Activated CD8-positive, alpha-beta memory T cell treated with anti-CD3 and anti-CD28 coated beads, Interleukin-2, amount 50 U/mL, for 24 hours (primary cell): ENCODE data around the gene KRT14.
"Not testable (repeated sequence)": the region's sequence is repeated elsewhere in the genome, so short reads cannot be mapped to it uniquely, and the experiment has no call there.

Source experiments
- DNase-seq: peaks from one replicate; pipeline ENCODE4 v3.0.0-alpha.2; 2020; ENCODE audit errors: extremely low read depth

The KRT14 gene

DNA sequence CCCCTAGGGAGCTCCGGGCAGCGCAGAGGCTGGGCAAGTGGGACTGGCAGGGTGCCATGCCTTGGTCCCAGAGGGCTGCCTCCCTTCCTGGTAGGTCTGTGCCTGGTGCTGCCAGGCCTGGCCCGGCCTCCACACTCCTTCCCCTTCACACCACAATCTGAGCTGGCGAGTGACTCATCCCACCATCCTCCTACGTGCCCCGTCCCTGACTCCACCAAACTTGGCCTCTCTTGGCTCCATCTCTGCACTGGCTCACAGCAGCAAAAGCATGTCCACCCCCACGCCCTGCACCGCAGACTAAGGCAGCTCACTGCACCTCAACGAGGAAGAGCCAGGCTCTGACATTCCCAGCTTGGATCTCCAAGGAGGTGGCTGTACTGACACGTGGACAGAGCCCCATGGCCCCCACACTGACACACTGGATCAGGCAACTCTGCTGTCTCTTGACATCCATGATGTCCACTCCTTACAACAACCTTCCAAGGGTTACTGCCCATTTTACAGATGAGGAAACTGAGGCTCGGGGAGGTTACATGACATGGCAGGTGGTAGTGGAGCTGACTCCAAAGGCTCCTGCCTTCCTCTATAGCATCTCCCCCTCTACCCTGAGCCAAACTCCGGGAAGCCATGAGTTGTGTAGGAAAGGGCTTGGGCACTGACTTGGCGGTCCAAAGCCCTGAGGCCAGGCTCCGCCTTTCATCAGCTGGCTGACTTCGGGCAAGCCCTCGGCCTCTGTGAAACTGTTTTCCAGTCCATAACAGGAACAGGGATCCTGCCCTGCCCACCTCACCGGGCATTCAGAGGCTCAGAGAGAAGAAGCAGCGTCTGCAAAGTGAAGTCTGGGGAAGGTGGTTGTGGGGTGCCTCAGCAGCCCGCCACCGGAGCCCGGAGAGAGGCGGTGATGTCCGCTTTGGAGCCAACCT is 38.5 kb downstream of the KRT14 start:
- peak; percentile 50 for DNase-seq

DNA sequence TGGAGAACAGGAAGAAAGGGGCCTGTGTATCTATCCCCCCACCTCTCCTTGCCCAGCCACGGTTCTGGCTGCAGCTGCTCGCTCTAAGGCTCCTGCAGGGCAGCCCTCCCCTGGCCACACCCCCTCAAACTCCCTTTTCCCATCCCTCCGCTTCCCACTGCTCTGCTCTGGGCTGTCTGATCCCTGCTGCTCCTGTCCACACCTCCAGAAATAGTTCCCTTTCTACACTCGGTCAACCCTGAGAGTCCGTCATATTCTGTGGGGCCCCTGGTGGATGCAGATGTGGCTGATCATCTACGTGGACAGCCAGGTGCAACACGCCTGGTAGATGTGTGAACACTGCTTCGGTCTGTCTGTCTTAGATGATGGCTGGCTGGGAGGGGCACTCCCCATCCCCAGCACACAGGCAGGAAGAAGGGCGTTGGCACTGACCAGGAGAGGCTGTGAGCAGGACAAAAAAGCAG is 39.3 kb downstream of the KRT14 start:
- DNase-seq = no peak

DNA sequence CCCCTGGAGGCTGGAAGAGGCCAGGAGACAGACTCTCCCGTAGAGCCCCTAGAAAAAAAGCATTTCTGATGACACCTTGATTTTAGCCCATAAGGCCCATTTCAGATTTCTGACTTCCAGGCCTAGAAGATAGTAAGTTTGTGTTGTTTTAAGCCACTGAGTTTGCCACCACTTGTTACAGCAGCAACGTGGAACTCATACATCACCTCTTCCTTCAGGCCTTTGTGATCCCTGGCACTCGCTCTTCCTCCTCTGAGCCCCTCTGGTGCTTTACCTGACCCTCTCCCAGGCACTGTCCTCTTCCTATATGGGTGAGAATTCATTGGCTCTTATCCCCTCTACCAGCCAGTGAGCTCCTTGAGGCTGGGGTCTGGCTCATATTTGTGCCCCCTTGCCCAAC is 39.9 kb downstream of the KRT14 start:
- DNase-seq = no peak

DNA sequence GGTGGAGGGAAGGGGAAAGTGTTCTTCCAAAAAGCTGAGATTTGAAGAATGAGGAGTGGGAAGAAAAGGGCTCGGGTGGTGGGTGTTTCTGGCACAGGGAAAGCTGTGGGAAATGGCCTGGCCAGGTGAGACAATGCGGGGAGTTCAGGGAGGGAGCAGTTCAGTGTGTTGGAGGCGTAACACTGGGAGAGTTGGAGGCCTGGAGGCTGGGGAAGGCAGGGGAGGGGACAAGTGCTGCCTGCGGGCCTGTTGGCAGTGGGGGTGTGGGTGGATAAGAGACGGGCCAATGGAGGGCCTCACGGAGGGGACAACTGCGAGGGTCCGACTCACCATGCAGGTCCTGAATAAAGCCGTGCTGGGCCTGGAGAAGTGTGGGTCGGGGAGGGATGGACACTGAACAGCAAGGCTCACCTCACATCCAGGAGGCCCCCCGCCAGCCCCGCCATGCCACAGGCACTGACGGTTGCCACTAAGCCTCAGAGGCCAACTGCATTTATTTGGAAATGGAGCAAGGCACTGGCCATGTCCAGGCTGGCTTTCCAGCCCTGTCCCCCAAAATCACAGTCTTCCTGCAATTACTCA is 40.8 kb downstream of the KRT14 start:
- DNase-seq = no peak

DNA sequence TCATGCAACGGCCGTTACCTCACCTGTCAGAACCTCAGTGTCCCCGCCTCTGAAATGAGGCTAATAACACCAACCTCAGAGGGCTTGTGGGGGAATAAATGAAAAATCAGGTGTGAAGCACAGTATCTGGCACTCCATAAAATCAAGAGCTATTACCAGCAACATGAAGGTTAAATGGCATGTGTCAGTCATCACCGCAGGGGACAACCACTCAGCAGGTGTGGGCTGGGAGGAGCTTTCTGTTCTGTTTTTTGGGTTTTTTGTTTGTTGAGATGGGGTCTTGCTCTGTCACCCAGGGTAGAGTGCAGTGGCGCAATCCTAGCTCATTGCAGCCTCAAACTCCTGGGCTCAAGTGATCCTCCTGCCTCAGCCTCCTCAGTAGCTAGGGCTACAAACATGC is 41.8 kb downstream of the KRT14 start:
- DNase-seq = no peak

DNA sequence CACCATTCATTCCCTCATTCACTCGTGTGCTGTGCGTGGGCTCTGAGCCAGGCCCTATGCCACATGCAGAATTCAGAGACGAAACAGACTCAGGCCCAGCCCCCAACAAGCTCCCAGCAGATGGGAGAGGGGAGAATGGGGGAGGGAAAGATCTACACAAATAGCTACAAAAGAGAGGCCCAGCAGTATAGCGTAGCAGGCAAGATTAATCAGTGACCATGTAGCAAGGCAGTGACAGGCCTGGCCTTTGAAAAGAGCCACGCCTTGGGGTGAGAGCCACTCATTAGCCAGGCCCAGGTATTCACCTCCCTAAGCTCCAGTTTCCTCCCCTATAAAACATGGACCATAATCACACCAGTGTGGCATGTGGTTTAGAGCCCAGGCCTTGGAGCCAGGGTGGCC is 42.2 kb downstream of the KRT14 start:
- no peak for DNase-seq

DNA sequence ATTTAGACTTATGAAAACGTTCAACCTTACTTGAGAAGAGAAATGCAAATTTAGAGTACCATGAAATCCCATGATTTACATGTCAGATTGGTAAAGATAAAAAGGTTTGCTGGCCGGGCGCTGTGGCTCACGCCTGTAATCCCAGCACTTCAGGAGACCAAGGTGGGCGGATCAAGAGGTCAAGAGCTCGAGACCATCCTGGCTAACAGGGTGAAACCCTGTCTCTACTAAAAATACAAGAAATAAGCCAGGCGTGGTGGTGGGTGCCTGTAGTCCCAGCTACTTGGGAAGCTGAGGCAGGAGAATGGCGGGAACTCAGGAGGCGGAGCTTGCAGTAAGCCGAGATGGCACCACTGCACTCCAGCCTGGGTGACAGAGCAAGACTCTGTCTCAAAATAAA is 43.9 kb downstream of the KRT14 start:
- DNase-seq = not testable (repeated sequence)

DNA sequence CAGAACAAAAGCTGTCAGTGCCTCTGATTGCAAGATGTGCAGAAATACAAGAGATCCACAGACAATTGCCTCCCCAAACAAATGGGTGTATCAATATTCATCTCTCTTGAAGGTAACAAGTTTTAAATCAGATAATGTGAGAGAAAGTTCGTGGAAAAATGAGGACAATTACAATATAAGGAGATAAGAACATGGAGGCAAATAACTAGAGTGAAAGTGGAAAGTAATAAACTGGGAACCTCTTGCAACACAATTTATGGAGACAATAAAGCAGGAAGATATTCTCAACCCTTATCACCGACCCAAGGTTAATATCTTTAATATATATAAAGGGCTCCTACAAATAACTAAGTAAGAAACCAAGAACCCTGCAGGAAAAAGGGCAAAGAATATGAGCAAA is 44.3 kb downstream of the KRT14 start:
- DNase-seq = no peak

DNA sequence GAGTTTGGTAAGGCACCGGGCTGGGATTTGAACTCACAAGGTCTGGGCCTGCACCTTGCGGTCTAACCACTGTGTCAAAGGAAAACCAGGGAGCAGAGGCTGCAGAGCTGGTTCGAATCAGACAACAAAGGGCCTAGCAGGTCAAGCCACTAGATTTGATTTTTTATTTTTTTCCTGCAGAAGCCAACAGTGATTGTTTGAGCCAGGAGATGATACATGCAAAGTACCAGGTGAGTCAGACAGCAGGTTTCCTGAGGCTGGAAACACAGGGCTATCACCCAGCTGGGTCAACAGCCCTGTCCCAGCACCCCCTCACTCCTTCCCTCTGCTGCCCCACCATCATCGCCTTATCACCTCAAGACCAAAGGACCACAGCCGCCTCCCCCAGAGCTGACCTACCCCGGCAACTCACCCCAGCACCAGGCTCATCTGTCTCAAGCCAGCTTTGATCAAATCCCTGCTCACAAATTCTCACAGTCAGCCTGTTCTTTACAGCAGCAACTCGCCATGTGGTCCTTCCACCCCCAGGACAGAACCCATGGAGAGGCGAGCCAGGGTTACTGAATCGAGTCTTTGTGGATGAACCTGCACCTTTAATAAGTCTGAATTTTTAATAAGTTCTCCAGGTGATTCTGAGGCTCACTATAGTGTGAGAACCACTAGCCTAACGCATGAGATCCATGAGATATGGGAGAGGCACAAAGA is 45.6 kb downstream of the KRT14 start:
- DNase-seq = no peak

DNA sequence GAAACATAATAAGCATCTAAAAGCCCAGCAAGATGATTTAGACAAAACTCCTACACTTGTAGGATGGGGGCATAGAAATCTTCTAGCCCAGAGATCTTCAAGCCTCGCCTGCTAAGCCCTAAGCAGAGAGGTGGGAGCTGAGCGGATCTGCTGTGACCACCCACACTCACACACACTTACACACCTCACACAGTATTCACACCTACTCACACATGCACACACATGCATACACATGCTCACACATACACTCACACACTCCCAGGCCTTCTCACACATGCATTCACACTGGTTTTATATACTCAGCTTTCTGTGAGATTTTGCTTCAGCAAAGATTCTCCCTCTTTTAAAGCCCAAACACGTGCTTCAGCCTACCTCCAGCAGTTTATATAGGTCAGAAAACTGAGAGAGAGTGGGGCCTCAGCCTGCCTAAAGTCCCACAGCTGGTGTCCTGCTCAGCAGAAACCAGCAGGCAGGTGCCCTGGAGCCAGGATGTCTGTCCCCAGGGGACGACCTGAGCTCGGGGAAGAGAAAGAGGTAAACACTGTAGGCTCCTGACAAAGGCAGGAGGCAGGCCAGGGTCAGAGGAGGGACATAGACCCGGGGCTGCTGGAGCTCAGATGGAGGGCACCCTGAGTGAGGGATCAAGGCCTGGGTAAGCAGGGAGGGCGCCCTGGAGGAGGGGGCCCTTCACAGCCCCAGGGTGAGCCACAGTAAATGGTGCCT is 46.6 kb downstream of the KRT14 start:
- DNase-seq = no peak

DNA sequence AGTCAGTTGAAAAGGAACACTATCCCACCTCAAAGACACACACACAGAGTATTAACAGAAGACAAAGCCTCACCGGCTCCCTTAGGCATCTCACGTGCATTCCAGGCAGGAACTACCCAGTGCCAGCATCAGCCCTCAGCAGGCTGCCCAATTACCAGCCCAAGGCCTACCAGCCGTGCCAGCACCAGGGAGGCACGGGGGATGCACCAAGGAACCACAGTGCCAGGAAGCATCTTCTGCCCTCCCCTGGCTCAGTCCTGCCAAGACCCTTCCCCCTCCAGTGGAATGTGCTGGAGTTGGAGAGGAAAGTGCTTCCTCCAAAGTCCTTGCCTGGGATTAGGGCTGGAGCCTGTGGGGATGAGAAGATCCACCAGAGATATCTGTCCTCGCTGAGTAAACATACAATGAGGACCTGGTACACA is 47.6 kb downstream of the KRT14 start:
- DNase-seq = no peak

DNA sequence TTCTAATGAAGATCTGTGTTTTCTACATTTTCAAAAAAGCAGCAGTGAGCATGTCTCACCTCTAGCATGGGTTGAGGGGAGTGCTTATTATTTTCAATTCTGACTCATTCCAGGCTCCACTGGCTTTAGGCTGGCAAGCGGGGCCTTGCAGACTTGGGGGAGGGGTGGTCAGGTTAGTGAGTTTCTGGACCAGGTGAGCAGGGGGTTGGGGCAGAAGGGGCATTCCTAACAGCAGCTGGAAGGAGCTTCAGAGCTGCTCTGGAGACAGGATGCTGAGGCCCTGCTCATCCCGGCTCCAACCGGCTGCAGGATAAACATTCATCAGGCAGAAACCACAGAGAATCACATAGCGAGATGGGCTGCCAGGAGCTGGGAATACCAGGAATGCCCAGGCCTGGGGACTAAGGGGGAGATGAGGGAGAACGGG is 48.1 kb downstream of the KRT14 start:
- no peak for DNase-seq

DNA sequence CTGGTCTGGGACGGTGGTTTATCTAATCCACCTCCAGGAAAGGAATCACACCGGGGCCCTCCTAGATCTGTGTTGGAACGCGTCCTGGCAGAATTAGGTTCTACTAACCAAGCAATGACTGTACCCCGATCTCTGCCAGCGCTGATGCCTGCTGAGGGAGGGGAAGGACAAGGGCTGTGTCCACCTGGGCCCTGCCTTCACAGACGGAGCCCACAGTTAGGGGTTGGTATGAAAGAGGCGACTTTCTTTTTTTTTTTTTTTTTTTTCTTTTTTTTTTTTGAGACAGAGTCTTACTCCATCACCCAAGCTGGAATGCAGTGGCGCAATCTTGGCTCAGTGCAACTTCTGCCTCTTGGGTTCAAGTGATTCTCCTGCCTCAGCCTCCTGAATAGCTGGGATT is 48.7 kb downstream of the KRT14 start:
- no peak for DNase-seq

DNA sequence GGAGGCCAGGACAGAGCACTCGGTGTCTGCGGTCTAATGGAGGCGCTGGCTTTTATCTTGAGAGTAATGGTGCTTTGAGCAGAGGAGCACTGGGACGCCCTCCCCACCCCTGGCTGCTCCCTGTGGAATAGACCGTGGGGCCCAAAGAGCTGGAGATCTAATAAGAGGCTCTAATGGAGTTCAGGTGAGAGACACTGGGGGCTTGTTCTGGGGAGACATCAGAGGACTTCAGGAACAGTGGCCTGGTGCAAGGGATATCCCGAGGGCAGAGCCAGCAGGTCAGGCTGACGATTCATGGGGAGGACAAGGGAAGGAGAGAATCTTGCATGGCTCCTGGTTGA is 49.1 kb downstream of the KRT14 start:
- DNase-seq = no peak

DNA sequence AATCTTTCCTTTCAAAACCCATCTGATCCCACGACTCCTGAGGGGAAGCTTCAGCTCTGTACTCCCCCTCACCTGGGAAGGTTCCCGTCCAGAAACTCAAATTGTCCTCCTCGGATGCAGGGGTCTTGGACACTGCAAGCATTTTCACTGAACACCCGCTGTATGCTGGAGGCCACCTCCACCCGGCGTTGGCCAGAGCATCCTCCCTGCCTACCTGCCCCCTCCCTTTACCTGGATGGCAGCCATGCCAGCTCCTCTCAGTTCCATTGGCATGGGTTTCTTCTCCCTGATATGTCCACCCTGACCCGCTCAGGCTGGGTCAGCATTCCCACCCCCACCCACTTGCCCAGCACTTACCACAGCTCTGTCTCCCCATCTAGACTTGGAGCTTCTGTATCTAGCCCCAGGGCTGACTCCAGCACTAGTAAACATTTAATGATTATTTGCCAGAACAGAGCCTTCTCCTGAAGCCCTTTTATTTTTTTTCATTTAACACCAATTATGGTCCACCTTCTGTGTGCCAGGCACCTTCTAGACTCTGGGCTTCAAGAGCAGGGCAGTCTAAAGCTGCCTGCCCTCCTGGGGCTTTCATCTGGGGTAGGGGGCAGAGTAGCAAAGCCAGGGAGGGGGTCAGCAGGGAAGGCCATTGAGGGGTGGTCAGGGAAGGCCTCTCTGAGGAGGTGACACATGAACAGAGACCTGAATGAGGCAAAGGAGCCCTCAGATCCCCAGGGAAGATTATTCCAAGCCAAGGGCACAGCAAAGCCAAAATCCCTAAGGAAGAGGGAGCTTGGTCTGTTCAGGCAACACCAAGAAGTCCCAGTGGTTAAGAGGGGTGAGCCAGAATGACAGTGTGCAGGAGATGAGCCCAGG is 49.7 kb downstream of the KRT14 start:
- DNase-seq = no peak

DNA sequence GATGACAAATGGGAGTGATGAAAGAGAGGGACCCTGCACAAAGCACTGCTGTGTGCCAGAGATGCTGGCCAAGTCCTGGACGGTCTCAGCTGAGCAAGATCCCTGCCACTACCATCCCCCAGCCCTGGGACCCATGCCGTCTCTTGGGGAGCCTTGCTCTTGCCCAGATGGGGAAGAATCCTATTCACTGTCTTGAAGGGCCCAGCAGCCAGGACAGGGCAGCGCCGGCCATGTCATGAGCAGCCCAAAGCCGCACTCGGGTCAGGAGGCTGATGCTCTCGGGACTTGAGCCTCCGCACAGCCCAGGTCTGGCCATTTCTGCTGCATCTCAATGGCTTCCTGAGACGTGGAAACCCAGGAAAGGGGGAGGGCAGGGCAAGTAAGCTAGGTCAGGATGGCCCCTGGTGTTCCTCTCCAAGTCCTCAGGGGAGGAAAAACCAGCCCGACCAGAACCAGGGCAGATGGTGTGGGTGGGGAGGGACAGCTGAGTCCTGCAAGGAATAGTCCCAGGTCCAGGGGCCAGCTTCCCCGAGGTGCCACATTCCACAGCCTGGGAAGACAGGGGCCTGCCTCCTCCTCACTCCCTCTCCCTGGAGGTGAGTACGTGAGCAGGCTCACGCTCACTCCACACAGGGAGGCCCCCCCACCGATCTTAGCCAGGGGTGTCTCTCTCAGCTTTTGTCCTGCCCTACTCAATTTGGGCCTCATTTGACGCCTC is 50.8 kb downstream of the KRT14 start:
- DNase-seq = no peak

DNA sequence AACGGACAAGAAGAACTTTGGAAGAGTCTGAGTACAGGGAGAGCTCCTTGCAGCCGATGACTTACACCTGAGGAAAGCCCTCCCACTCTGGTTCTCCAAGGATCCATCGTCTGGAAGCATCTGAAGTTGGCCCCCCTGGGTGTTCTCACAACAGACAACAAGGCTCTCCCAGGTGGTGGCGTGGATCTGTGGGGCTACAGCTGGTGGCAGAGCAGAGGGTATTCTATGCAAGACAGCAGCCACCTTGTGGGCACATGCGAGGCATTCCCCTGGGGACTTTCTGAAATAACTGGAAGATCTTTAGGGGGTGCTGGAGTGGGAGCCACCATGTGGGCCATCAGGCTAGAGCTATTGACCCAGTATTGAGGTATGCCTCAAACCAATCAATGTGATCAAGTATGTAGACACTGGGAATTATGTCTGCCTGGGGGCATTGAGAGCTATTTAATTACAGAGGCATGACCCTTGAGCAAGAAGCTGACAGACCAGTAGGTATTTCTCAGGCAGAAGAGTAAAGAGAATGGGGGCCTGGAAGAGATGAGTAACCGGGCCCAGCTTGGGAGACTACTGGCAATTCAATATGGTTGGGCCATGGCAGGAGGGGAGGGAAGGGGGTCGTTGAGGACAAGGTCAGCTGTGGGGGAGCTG is 51.7 kb downstream of the KRT14 start:
- no peak for DNase-seq

DNA sequence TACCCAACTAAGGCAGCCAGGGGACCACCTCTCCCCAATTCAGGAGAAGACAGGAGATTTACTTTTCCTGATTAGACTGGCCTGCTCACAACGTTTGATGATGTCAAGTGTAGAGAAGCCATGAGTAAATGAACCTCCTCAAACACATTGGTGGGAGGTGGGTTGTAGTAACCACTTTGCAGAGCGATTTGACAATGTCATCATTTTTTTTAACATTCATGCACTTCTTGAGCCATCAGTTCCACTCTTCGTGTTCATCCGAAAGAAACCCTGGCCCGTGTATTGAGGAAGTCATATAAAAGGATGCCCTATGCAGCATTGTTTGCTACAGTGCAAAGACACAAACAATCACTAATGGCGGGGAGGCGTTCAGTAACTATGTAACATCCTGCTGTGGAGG is 53.1 kb downstream of the KRT14 start:
- no peak for DNase-seq

DNA sequence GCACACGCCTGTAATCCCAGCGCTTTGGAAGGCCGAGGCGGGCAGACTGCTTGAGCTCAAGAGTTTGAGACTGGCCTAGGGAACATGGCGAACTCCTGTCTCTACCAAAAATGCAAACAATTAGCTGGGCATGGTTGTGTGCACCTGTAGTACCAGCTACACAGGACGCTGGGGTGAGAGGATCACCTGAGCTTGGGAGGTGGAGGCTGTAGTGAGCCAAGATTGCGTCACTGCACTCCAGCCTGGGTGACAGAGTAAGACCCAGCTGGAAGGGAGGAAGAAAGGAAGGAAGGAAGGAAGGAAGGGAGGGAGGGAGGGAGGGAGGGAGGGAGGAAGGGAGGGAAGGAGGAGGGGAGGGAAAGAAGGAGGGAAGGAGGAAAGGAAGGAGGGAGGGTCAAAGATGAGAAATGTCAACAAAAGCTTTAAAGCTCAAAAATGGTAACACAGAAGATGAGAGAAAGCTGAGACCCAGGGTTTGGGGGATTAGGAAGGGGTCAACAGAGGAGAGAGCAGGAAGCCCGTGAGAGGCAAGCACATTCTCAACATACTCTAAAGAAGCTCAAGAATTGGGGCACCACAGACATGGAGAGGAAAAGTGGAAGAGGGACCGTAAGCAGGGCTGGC is 53.6 kb downstream of the KRT14 start:
- DNase-seq = no peak
